ENCODE results near the gene SLC2A9.
"Not testable (repeated sequence)": the region's sequence is repeated elsewhere in the genome, so short reads cannot be mapped to it uniquely, and the experiment has no call there.

SLC2A9 gene

DNA sequence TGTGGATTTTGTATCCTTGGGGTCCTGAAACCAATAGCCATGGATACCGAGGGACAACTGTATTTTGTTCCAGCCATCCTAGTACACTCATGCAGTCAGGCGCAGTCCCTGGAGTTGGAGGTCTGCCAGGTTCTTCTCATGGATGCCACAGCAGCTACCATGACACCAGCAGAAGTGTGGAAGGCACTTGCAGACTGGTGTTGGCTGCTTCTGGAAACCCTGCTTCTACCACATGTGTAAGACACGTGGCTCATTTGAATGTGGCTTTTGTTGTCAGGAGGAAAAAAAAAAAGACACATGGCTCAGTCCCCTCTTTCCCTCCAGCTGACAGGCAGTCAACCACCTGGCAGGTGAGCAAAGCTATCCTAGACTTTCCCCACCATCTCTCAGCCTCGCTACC lies 220.4 kb downstream of the SLC2A9 start:
- no peak overlapping the region for H3K4me3 Mint-ChIP-seq
- no peak for ATAC-seq (replicated peaks)
- no peaks in the 10 kb centered on the region for H3K36me3 Mint-ChIP-seq
- no peak for DNase-seq
- peaks cover 0 to 1% of the 10 kb centered on the region in 2 donors for H3K9me3 Mint-ChIP-seq
- H3K27ac Mint-ChIP-seq = no peak overlapping the region
- H3K4me1 Mint-ChIP-seq = peaks cover 0 to 2% of the 10 kb centered on the region in 2 donors
- peaks cover 20 to 25% of the 10 kb centered on the region in 2 donors for H3K27me3 Mint-ChIP-seq

DNA sequence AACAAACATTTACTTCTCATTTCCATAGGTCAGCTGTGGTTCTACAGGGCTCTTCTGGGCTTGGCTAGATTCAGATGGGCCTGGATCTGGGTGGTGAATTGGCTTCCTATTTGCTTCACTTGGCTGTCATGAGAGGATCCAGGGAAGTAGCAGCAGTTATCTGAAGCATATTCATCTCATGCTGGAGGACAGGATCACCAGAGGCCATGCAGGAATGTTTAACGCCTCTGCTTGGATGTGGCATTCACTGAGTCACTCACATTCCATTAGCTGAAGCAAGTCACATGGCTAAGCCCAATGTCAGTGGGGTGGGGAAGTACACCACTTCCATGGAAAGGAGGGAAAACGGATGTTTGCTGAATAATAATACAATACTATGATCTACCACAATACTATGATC lies 224.7 kb downstream of the SLC2A9 start:
- H3K4me1 Mint-ChIP-seq; H3K9me3 Mint-ChIP-seq; H3K27ac Mint-ChIP-seq; DNase-seq; H3K36me3 Mint-ChIP-seq; ATAC-seq (replicated peaks); H3K4me3 Mint-ChIP-seq: not testable (repeated sequence)
- peaks cover 14 to 16% of the 10 kb centered on the region in 2 donors for H3K27me3 Mint-ChIP-seq

DNA sequence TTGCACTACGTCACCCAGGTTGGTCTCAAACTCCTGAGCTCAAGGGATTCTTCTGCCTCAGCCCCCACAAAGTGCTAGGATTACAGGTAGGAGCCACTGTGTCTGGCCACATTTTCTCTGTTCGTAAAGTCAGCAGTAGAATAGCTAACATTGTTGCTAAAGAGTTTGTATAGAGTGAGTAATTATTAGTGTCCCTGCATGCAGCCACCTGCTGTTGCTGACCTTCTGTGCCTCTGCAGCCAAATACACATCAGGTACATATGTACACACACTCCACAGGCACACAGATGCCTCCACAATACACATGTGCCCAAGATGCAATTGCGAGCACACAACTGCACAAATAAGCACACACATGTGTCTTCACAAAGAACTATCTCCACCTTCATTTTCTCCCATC lies 228.9 kb downstream of the SLC2A9 start:
- ATAC-seq (replicated peaks) = no peak
- no peaks in the 10 kb centered on the region for H3K4me1 Mint-ChIP-seq

DNA sequence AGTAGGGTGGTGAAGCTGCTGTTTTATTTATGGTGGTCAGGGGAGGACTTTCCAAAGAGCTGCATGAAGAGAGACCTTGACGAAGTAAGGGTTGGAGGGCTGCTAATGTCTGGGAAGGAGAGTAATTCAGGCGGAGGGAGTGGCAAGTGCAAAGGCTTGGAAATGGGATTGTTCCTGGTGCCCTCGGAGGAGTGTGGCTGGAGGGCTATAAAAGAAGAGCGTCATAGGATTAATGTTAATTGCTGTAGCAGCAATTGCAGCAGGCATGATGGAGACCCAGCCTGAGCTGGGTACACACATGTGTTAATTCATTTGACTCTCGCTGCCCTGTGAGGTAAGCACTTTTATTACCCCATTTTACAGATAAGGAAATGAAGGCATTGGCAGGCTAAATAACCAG lies 235.4 kb downstream of the SLC2A9 start:
- H3K9me3 Mint-ChIP-seq; H3K4me1 Mint-ChIP-seq; H3K36me3 Mint-ChIP-seq; H3K4me3 Mint-ChIP-seq; H3K27ac Mint-ChIP-seq; DNase-seq; ATAC-seq (replicated peaks): not testable (repeated sequence)
- H3K27me3 Mint-ChIP-seq = peaks cover 22 to 42% of the 10 kb centered on the region in 2 donors

More for the DNA sequence above, 228.9 kb downstream of the SLC2A9 start:
- DNase-seq = no peak
- Mint-ChIP-seq H3K36me3 (no peaks in the 10 kb centered on the region), H3K27ac (no peak overlapping the region), H3K9me3 (peaks cover 1 to 5% of the 10 kb centered on the region in 2 donors), H3K27me3 (peaks cover 12 to 18% of the 10 kb centered on the region in 2 donors), H3K4me3 (no peak overlapping the region)

DNA sequence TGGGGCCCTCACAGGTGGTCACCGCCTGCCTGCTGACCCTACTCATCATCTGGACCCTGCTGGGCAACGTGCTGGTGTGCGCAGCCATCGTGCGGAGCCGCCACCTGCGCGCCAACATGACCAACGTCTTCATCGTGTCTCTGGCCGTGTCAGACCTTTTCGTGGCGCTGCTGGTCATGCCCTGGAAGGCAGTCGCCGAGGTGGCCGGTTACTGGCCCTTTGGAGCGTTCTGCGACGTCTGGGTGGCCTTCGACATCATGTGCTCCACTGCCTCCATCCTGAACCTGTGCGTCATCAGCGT lies 239.2 kb downstream of the SLC2A9 start:
- H3K27me3 Mint-ChIP-seq = peaks cover 39 to 59% of the 10 kb centered on the region in 2 donors
- ATAC-seq (replicated peaks) (no peak), DNase-seq (no peak)
- peaks cover 2 to 5% of the 10 kb centered on the region in 2 donors for H3K4me1 Mint-ChIP-seq
- H3K4me3 Mint-ChIP-seq = no peak overlapping the region
- peaks cover 0 to 3% of the 10 kb centered on the region in 2 donors for H3K36me3 Mint-ChIP-seq
- no peak overlapping the region for H3K27ac Mint-ChIP-seq
- peaks cover 0 to 7% of the 10 kb centered on the region in 2 donors for H3K9me3 Mint-ChIP-seq

DNA sequence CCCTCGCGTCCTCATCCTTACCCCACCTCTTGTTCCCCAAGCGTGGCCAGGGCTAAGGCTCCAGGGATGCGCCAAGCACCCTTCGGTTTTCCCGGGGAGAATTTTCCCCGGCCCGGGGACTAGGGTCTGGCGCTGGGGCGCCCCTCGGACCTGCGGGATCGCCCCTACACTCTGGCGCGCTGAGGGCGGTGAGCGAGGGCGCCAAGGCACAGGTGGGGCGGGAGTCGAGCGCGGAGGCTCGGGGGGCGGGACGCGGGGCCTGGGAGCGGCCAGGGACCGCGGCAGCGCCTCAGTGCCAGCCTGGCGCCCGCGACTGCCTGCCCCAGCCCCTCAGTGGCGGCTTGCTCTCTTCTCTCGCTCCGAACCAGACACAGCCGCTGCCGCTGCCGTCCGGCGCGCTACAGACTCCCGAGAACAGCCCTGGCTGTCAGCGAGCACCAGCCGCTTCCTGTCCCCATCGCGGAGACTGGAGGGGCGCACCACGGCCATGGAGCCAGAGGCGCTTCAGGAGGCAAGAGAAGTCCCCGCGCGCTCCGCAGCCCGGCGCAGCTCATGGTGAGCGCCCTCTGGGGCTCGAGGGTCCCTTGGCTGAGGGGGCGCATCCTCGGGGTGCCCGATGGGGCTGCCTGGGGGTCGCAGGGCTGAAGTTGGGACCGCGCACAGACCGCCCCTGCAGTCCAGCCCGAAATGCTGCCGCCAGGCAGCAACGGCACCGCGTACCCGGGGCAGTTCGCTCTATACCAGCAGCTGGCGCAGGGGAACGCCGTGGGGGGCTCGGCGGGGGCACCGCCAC lies 239.8 kb downstream of the SLC2A9 start, which contains the start of gene DRD5:
Gene DRD5 (plus strand): TSS at position 292 of the 793 bp plus-strand sequence. CDS start 396 bp downstream, at position 688.
- Mint-ChIP-seq H3K27ac (no peak within 1 kb of the TSS), H3K36me3 (peaks cover 0 to 3% of the 10 kb centered on the region in 2 donors), H3K4me3 (no peak within 1 kb of the TSS), H3K9me3 (peaks cover 0 to 7% of the 10 kb centered on the region in 2 donors), H3K4me1 (peaks cover 2 to 5% of the 10 kb centered on the region in 2 donors), H3K27me3 (peaks cover 39 to 55% of the 10 kb centered on the region in 2 donors)
- no peak for DNase-seq
- no peak for ATAC-seq (replicated peaks)
